GM12878 (cell line): Measurements from ENCODE around the gene VWA3B. TPM values are rescaled to one million over a fixed set of nuclear protein-coding genes. Genes with fewer than 3 reads are reported as not detected.

Source experiments
- ATAC-seq: fragments of 200-7000 bp; cut with Tn5 transposase; 3 replicates; pipeline ENCODE4 v1.9.1; 2020; ENCODE audit warnings: mild to moderate bottlenecking, moderate library complexity
- BruUV-seq: library from RNA; stranded (reverse); fragments of 400-500 nt; replicated peaks from 2 replicates; lab custom pipeline; 2021; lab: Mats Ljungman, UMichigan
- CTCF ChIA-PET: fragments of 300-600 bp; sonication (Branson Sonifier 250); formaldehyde crosslinking; extraction: SDS; loops from one replicate; lab custom pipeline; 2021; ENCODE audit warnings: inconsistent platforms; lab: Yijun Ruan, JAX
- POLR2A ChIA-PET: fragments of 350-600 bp; formaldehyde crosslinking; extraction: SDS; loops from one replicate; lab custom pipeline; 2021; ENCODE audit warnings: inconsistent platforms; lab: Charles Lee
- RAD21 ChIA-PET: fragments of 300-600 bp; sonication (Branson Sonifier 250); formaldehyde crosslinking; loops from one replicate; lab custom pipeline; 2023; ENCODE audit warnings: antibody characterized with exemption; ENCODE audit not compliant: unreplicated experiment; lab: Charles Lee
- SMC1A ChIA-PET: fragments of 300-600 bp; sonication (Branson Sonifier 250); formaldehyde crosslinking; loops from one replicate; lab custom pipeline; 2023; ENCODE audit not compliant: unreplicated experiment, uncharacterized antibody; lab: Charles Lee
- DNase-seq: peaks from one replicate; pipeline ENCODE4 v3.0.0-alpha.2; 2011; ENCODE audit warnings: low read depth, low spot score
- FAIRE-seq: peaks from 3 replicates; lab custom pipeline; 2011; peaks lifted over from hg19 to GRCh38; lab: Jason Lieb, UNC
- H2AFZ ChIP-seq: 2 replicates; pipeline ENCODE4 v1.6.0; 2011; ENCODE audit warnings: low read depth, low read length, control low read depth; ENCODE audit not compliant: control insufficient read depth
- H3K27ac ChIP-seq: 2 replicates; pipeline ENCODE4 v1.5.1; 2011; ENCODE audit warnings: control low read depth; ENCODE audit not compliant: control insufficient read depth, insufficient read depth
- H3K27me3 ChIP-seq, 2 experiments: replicated peaks in 1 of 2; 2 replicates each; pipeline versions ENCODE4 v1.6.0 to v1.6.1; 2011; ENCODE audit warnings: low read length in 1 of 2; ENCODE audit not compliant: control insufficient read depth in 2 of 2, insufficient read depth in 2 of 2
- H3K36me3 ChIP-seq, 2 experiments: 2 replicates each; pipeline ENCODE4 v1.5.1; 2011; ENCODE audit warnings: low read length in 1 of 2; ENCODE audit not compliant: control insufficient read depth in 2 of 2, insufficient read depth in 2 of 2
- H3K4me1 ChIP-seq: 2 replicates; pipeline ENCODE4 v1.6.1; 2011; ENCODE audit warnings: mild to moderate bottlenecking, low read length, moderate library complexity, mixed read lengths; ENCODE audit not compliant: control insufficient read depth, insufficient read depth
- H3K4me2 ChIP-seq: 2 replicates; pipeline ENCODE4 v1.6.0; 2011; ENCODE audit warnings: control low read depth; ENCODE audit not compliant: control insufficient read depth, insufficient read depth
- H3K4me3 ChIP-seq: fragments of 200-600 bp; sonication (generic); 2 replicates; pipeline ENCODE4 v1.5.1; 2016
- H3K79me2 ChIP-seq: 2 replicates; pipeline ENCODE4 v1.6.0; 2011; ENCODE audit warnings: low read length; ENCODE audit not compliant: control insufficient read depth, insufficient read depth
- H3K9ac ChIP-seq: 2 replicates; pipeline ENCODE4 v1.8.0; 2011; ENCODE audit warnings: low read length, control low read depth, mixed read lengths; ENCODE audit not compliant: control insufficient read depth, insufficient read depth
- H3K9me3 ChIP-seq: replicated peaks from 3 replicates; pipeline ENCODE4 v1.5.1; 2011; ENCODE audit warnings: mild to moderate bottlenecking, low read length; ENCODE audit not compliant: control insufficient read depth, insufficient read depth
- H4K20me1 ChIP-seq: 2 replicates; pipeline ENCODE4 v1.6.0; 2011; ENCODE audit not compliant: control insufficient read depth, insufficient read depth
- BCL3 ChIP-seq: IDR thresholded peaks from 2 replicates; pipeline ENCODE4 v1.6.1; 2011; ENCODE audit warnings: borderline replicate concordance, low read depth, mild to moderate bottlenecking, moderate library complexity, low read length; ENCODE audit not compliant: insufficient read depth, poor library complexity, severe bottlenecking
- DPF2 ChIP-seq: fragments of 450-650 bp; IDR thresholded peaks from 2 replicates; pipeline ENCODE4 v1.6.1; 2017; ENCODE audit warnings: mild to moderate bottlenecking
- FOXM1 ChIP-seq: IDR thresholded peaks from 2 replicates; pipeline ENCODE4 v1.6.1; 2012; ENCODE audit warnings: low read depth, mild to moderate bottlenecking, inconsistent platforms, low read length, moderate library complexity
- MTA2 ChIP-seq: fragments of 450-650 bp; IDR thresholded peaks from 2 replicates; pipeline ENCODE4 v1.6.1; 2016; ENCODE audit warnings: low read depth, mild to moderate bottlenecking, moderate library complexity
- PAX8 ChIP-seq: fragments of 450-650 bp; IDR thresholded peaks from 2 replicates; pipeline ENCODE4 v1.6.1; 2017; ENCODE audit warnings: mild to moderate bottlenecking, moderate library complexity
- PKNOX1 ChIP-seq: fragments of 450-650 bp; IDR thresholded peaks from 2 replicates; pipeline ENCODE4 v1.6.1; 2016; ENCODE audit warnings: mild to moderate bottlenecking
- WGBS: methylation state at CpG from one replicate; pipeline ENCODE4 v1.1.6; 2016; ENCODE audit warnings: low lambda C conversion rate; ENCODE audit not compliant: insufficient replicate concordance, insufficient coverage; ENCODE audit errors: missing lambda C conversion rate; 5-methylcytosine and 5-hydroxymethylcytosine counted together
- in situ Hi-C: fragments of 300-500 bp; cut with MboI; formaldehyde crosslinking; loops from 9 replicates; pipeline ENCODE4 v1.14.3; 2018; ENCODE audit warnings: mixed read lengths
- intact Hi-C: fragments of 100-400 bp; cut with micrococcal nuclease; formaldehyde crosslinking; loops from one replicate; pipeline ENCODE4 v1.14.2; 2022; ENCODE audit not compliant: unreplicated experiment
- polyA plus RNA-seq, 11 experiments: library from polyadenylated mRNA; depleted of rRNA in 4 of 11; unstranded in 6 of 11; stranded (reverse) in 5 of 11; fragments of >200 nt; fragmentation: Nextera tagmentation in 4 of 11; fragmentation: Illumina TruSeq in 1 of 11; extraction: Ambion mirVana in 4 of 11; extraction: Trizol in 1 of 11; gene quantifications; 1 replicate in 1 of 11; 2 replicates in 10 of 11; pipeline versions ENCODE4 v1.2.1 to v1.2.3, GENCODE V29; 2011 to 2016; ENCODE audit warnings: inconsistent platforms in 2 of 11, missing spikeins in 2 of 11, low read depth in 1 of 11
- total RNA-seq, 4 experiments: library from RNA; depleted of rRNA in 3 of 4; stranded (reverse); fragments of >200 nt in 3 of 4; fragmentation: Illumina TruSeq in 1 of 4; extraction: Trizol in 1 of 4; gene quantifications; 2 replicates each; pipeline versions ENCODE4 v1.2.1 to v1.2.3, GENCODE V29; 2013 to 2021

The VWA3B gene
- total and polyA plus RNA-seq, 10 of the 15 experiments (the other 5 are each of a cell fraction or from before 2014, with no cell fraction given): 0.04 to 0.86 (median 0.19) TPM; not detected in 4

GRCh38 chr2:98063291-98063854, 23.6 kb upstream of the VWA3B start:
- ChIA-PET CTCF (interaction anchor here (1.6 kb wide), 1 partner anchor 19 kb away, joined by 3 read pairs; no protein-coding TSS in a partner anchor), SMC1A (interaction anchor here (0.7 to 2.1 kb wide), 4 partner anchors 9 to 205 kb away, joined by 3 to 6 read pairs (median 4); no protein-coding TSS in a partner anchor), RAD21 (no interaction called here), POLR2A (no interaction called here)
- intact Hi-C loops (no loop called here), in situ Hi-C loops (no loop called here)
- ATAC-seq: no peak
- Histone ChIP-seq H3K79me2 (no peaks in the 10 kb centered on the region), H3K9me3 (no peaks in the 10 kb centered on the region), H3K36me3 (no peaks in the 10 kb centered on the region), H3K27ac (no peak overlapping the region), H3K27me3 (no peaks in the 10 kb centered on the region), H3K9ac (no peak overlapping the region), H3K4me2 (no peak overlapping the region), H3K4me1 (no peaks in the 10 kb centered on the region), H2AFZ (no peak overlapping the region), H3K4me3 (no peak overlapping the region), H4K20me1 (no peaks in the 10 kb centered on the region)
- 66% methylated on average over 4 of the region's 4 CpGs for WGBS
- no peak for DNase-seq
- no TSS peak for BruUV-seq
- TF ChIP-seq DPF2 (no peak), MTA2 (no peak), PAX8 (no peak), PKNOX1 (peak; percentile 42; the same call in 1 of the 2 replicates), BCL3 (no peak), FOXM1 (no peak)
- no peak for FAIRE-seq
